Measurements from ENCODE around the gene FCHSD2.

DNA sequence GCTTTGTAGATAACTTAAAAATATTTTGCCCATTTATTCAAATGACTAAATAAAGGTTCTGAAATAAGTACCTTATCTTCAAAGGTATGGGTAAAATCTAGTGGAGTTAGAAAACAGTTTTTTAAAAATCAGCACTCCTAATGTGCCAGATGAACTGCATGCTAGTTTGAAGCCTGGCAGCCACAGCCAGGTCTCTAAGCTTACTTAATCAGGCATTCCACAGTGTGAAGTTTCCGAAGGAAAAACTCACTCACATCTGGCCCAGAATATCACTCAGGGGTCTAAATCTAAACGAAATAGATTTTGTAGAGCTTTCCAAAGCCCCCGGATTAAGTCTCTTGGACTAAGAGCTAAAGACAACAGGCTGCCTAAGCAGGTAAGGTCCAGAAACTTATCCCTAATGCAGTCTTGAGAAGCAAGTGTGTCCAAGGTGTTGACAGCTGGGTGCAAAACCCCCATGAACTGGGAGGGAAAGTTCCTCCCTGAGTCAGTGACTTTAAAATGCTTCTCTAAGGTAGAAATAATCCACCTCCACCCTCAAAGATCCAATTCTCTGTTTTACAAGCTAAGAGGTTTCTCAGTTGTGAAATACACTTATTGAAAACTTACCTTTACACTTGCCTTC lies 157.6 kb downstream of the FCHSD2 start:
- TF ChIP-seq, protein P1, sequence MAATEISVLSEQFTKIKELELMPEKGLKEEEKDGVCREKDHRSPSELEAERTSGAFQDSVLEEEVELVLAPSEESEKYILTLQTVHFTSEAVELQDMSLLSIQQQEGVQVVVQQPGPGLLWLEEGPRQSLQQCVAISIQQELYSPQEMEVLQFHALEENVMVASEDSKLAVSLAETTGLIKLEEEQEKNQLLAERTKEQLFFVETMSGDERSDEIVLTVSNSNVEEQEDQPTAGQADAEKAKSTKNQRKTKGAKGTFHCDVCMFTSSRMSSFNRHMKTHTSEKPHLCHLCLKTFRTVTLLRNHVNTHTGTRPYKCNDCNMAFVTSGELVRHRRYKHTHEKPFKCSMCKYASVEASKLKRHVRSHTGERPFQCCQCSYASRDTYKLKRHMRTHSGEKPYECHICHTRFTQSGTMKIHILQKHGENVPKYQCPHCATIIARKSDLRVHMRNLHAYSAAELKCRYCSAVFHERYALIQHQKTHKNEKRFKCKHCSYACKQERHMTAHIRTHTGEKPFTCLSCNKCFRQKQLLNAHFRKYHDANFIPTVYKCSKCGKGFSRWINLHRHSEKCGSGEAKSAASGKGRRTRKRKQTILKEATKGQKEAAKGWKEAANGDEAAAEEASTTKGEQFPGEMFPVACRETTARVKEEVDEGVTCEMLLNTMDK (IDR thresholded peaks at IDR 0.05; ENCODE audit: borderline replicate concordance, insufficient read depth, low read depth, low read length, poor library complexity, severe bottlenecking) = no peak
- TF ChIP-seq ZNF274 (IDR thresholded peaks at IDR 0.05; ENCODE audit: borderline replicate concordance, low read depth, low read length) (no peak), ZNF140 (CRISPR knock-in tag; IDR thresholded peaks at IDR 0.05) (no peak), ZNF311 (CRISPR knock-in tag; IDR thresholded peaks at IDR 0.05) (no peak)
- TF ChIP-seq, protein P2, sequence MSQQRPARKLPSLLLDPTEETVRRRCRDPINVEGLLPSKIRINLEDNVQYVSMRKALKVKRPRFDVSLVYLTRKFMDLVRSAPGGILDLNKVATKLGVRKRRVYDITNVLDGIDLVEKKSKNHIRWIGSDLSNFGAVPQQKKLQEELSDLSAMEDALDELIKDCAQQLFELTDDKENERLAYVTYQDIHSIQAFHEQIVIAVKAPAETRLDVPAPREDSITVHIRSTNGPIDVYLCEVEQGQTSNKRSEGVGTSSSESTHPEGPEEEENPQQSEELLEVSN (IDR thresholded peaks at IDR 0.05; ENCODE audit: borderline replicate concordance in 1 of 2, extremely low read depth in 1 of 2, insufficient read depth in 1 of 2, insufficient read length in 1 of 2, low read depth in 1 of 2, low read length in 1 of 2, poor library complexity in 1 of 2, severe bottlenecking in 1 of 2) = no peak
- TF ChIP-seq, protein P3, sequence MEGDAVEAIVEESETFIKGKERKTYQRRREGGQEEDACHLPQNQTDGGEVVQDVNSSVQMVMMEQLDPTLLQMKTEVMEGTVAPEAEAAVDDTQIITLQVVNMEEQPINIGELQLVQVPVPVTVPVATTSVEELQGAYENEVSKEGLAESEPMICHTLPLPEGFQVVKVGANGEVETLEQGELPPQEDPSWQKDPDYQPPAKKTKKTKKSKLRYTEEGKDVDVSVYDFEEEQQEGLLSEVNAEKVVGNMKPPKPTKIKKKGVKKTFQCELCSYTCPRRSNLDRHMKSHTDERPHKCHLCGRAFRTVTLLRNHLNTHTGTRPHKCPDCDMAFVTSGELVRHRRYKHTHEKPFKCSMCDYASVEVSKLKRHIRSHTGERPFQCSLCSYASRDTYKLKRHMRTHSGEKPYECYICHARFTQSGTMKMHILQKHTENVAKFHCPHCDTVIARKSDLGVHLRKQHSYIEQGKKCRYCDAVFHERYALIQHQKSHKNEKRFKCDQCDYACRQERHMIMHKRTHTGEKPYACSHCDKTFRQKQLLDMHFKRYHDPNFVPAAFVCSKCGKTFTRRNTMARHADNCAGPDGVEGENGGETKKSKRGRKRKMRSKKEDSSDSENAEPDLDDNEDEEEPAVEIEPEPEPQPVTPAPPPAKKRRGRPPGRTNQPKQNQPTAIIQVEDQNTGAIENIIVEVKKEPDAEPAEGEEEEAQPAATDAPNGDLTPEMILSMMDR (IDR thresholded peaks at IDR 0.05 in 2 of 3, conservative IDR thresholded peaks at IDR 0.05 in 1 of 3; ENCODE audit: insufficient read depth in 2 of 3, low read depth in 1 of 3, low read length in 3 of 3) = no peak

Measured in K562 (cell line).